ENCODE measurements around the gene MAVS. TPM values are rescaled to one million over a fixed set of nuclear protein-coding genes. Genes with fewer than 3 reads are reported as not detected.
"Not testable (repeated sequence)": the region's sequence is repeated elsewhere in the genome, so short reads cannot be mapped to it uniquely, and the experiment has no call there.

The MAVS gene
- total RNA-seq, 1 donor from 2014 or later: 14.6 TPM

DNA sequence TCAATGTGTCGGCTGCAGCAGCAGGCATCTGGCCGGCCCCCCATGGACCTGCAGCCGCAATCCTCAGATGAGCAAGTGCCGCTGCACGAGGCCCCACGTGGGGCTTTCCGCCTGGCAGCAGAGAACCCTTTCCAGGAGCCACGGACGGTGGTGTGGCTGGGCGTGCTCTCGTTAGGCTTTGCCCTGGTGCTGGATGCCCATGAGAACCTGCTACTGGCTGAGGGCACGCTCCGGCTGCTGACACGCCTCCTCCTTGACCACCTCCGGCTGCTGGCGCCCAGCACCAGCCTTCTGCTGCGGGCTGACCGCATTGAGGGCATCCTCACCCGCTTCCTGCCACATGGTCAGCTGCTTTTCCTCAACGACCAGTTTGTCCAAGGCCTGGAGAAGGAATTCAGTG, 22.8 kb upstream of the MAVS start:
- Histone ChIP-seq H3K27ac (ENCODE audit: low read depth, low read length) (no peak overlapping the region), H3K9ac (ENCODE audit: low read depth in 1 of 3, low read length in 3 of 3) (no peak overlapping the region), H3K4me3 (ENCODE audit: low read length in 3 of 3) (no peak overlapping the region), H3K27me3 (ENCODE audit: control insufficient read depth in 3 of 3, insufficient read depth in 3 of 3, low read length in 3 of 3) (no peaks in the 10 kb centered on the region), H3K36me3 (ENCODE audit: control insufficient read depth in 3 of 3, insufficient read depth in 3 of 3, low read length in 3 of 3) (peaks cover 39 to 58% (median 58%) of the 10 kb centered on the region in 3 donors), H3K4me1 (ENCODE audit: control insufficient read depth in 3 of 3, insufficient read depth in 3 of 3, low read length in 3 of 3) (peaks cover 11 to 19% (median 18%) of the 10 kb centered on the region in 3 donors), H3K9me3 (ENCODE audit: control insufficient read depth in 3 of 3, low read length in 3 of 3) (peaks cover 0 to 3% (median 0%) of the 10 kb centered on the region in 3 donors)

DNA sequence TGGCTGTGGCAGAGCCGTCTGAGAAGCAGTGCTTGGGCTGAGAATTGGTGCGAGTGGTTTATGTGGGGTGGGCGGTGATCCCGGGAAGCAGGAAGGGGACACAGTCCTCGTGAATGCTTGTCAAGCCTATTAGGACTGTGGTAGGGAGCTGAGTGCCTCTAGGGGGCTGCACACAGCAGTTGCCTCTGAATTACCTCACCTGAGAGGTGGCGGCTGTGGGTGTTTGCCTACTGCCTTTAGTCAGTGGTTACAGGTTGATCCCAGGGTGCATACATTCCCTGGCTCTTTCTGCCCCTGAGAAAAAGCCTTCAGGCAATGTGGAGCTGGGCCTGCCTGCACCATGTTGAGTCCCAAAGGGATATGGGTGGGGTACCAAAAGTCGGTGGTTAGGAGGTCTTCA, 21.1 kb upstream of the MAVS start:
- no peak overlapping the region for H3K27ac ChIP-seq (ENCODE audit: low read depth, low read length)
- H3K9me3 ChIP-seq (ENCODE audit: control insufficient read depth in 3 of 3, low read length in 3 of 3): peaks cover 0 to 3% (median 0%) of the 10 kb centered on the region in 3 donors
- H3K36me3 ChIP-seq (ENCODE audit: control insufficient read depth in 3 of 3, insufficient read depth in 3 of 3, low read length in 3 of 3): peaks cover 39 to 58% (median 58%) of the 10 kb centered on the region in 3 donors
- H3K4me1 ChIP-seq (ENCODE audit: control insufficient read depth in 3 of 3, insufficient read depth in 3 of 3, low read length in 3 of 3): peaks cover 4 to 9% (median 8%) of the 10 kb centered on the region in 3 donors
- no peak overlapping the region for H3K4me3 ChIP-seq (ENCODE audit: low read length in 3 of 3)
- H3K27me3 ChIP-seq (ENCODE audit: control insufficient read depth in 3 of 3, insufficient read depth in 3 of 3, low read length in 3 of 3): no peaks in the 10 kb centered on the region
- H3K9ac ChIP-seq (ENCODE audit: low read depth in 1 of 3, low read length in 3 of 3): no peak overlapping the region

DNA sequence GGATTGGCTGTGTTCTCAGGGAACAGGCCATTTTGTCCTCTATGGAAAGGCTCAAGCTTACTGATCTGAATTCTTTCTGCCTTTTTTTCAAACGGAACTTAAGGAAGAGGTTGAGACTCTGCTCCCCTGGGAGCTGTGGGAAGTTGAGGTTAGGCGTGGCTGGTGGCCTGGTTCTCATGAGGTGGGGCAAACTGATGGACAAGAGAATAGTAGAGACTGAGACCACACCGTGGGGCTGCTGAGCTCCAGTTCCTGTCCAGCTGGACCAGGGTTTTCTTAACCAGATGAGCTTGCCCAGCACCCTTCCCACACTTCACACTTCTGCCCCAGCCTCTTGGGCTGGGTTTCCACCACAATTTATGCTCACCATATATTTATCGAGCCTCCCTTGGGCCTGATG, 20.2 kb upstream of the MAVS start:
- Histone ChIP-seq H3K27ac (ENCODE audit: low read depth, low read length) (no peak overlapping the region), H3K4me1 (ENCODE audit: control insufficient read depth in 3 of 3, insufficient read depth in 3 of 3, low read length in 3 of 3) (peaks cover 1 to 6% (median 2%) of the 10 kb centered on the region in 3 donors), H3K4me3 (ENCODE audit: low read length in 3 of 3) (no peak overlapping the region), H3K9me3 (ENCODE audit: control insufficient read depth in 3 of 3, low read length in 3 of 3) (peaks cover 0 to 3% (median 0%) of the 10 kb centered on the region in 3 donors), H3K9ac (ENCODE audit: low read depth in 1 of 3, low read length in 3 of 3) (no peak overlapping the region), H3K36me3 (ENCODE audit: control insufficient read depth in 3 of 3, insufficient read depth in 3 of 3, low read length in 3 of 3) (peaks cover 39 to 58% (median 58%) of the 10 kb centered on the region in 3 donors), H3K27me3 (ENCODE audit: control insufficient read depth in 3 of 3, insufficient read depth in 3 of 3, low read length in 3 of 3) (no peaks in the 10 kb centered on the region)

DNA sequence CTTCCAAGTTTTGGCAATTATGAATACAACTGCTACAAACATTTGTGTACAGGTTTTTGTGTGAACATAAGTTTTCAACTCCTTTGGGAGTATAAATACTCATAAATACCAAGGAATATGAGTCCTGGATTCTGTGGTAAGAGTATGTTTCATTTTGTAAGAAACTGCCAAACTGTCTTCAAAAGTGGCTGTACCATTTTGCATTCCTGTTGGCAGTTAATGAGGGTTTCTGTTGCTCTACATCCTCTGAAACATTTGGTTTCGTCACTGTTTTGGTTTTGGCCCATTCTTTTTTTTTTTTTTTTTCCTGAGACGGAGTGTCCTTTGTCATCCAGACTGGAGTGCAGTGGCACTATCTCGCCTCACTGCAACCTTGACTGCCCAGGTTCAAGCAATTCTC, 17.8 kb upstream of the MAVS start:
- Histone ChIP-seq H3K27me3 (ENCODE audit: control insufficient read depth in 3 of 3, insufficient read depth in 3 of 3, low read length in 3 of 3) (no peaks in the 10 kb centered on the region), H3K27ac (ENCODE audit: low read depth, low read length) (no peak overlapping the region), H3K9me3 (ENCODE audit: control insufficient read depth in 3 of 3, low read length in 3 of 3) (no peaks in the 10 kb centered on the region), H3K9ac (ENCODE audit: low read depth in 1 of 3, low read length in 3 of 3) (no peak overlapping the region), H3K4me3 (ENCODE audit: low read length in 3 of 3) (no peak overlapping the region), H3K4me1 (ENCODE audit: control insufficient read depth in 3 of 3, insufficient read depth in 3 of 3, low read length in 3 of 3) (peaks cover 0 to 5% (median 0%) of the 10 kb centered on the region in 3 donors), H3K36me3 (ENCODE audit: control insufficient read depth in 3 of 3, insufficient read depth in 3 of 3, low read length in 3 of 3) (peaks cover 20 to 41% (median 40%) of the 10 kb centered on the region in 3 donors)

DNA sequence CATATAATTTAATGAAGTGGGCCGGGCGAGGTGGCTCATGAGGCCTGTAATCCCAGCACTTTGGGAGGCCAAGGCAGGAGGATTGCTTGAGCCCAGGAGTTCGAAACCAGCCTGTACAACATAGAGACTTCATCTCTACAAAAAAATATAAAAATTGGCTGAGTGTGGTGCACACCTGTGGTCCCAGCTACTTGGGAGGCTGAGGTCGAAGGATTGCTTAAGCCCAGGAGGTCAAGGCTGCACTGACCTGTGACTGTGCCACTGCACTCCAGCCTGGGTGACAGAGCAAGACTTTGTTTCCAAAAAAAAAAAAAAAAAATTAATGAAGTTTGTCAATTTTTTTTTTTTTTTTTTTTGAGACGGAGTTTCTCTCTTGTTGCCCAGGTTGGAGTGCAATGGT, 16.7 kb upstream of the MAVS start:
- peaks cover 12 to 32% (median 29%) of the 10 kb centered on the region in 3 donors for H3K36me3 ChIP-seq (ENCODE audit: control insufficient read depth in 3 of 3, insufficient read depth in 3 of 3, low read length in 3 of 3)
- H3K4me1 ChIP-seq (ENCODE audit: control insufficient read depth in 3 of 3, insufficient read depth in 3 of 3, low read length in 3 of 3); H3K9ac ChIP-seq (ENCODE audit: low read depth in 1 of 3, low read length in 3 of 3); H3K27ac ChIP-seq (ENCODE audit: low read depth, low read length); H3K4me3 ChIP-seq (ENCODE audit: low read length in 3 of 3); H3K27me3 ChIP-seq (ENCODE audit: control insufficient read depth in 3 of 3, insufficient read depth in 3 of 3, low read length in 3 of 3); H3K9me3 ChIP-seq (ENCODE audit: control insufficient read depth in 3 of 3, low read length in 3 of 3): not testable (repeated sequence)

DNA sequence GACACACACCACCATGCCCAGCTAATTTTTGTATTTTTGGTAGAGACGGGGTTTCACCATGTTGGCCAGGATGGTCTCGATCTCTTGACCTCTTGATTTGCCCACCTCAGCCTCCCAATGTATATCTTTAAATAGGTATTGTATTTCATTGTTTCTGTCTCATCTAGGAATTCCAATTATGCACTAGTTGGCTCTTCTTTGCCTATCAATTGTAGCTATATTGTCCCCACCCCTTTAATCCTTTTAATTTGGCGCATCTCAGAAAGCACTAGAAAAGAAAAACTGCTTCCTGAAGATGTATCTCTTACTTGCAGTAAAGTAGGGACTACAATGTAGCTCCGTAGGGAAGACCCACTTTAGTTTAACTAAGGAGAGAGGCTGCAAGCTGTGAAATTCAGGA, 10.5 kb upstream of the MAVS start:
- no peak overlapping the region for H3K27ac ChIP-seq (ENCODE audit: low read depth, low read length)
- no peak overlapping the region for H3K9ac ChIP-seq (ENCODE audit: low read depth in 1 of 3, low read length in 3 of 3)
- no peaks in the 10 kb centered on the region for H3K27me3 ChIP-seq (ENCODE audit: control insufficient read depth in 3 of 3, insufficient read depth in 3 of 3, low read length in 3 of 3)
- H3K36me3 ChIP-seq (ENCODE audit: control insufficient read depth in 3 of 3, insufficient read depth in 3 of 3, low read length in 3 of 3): peaks cover 0 to 4% (median 3%) of the 10 kb centered on the region in 3 donors
- H3K4me1 ChIP-seq (ENCODE audit: control insufficient read depth in 3 of 3, insufficient read depth in 3 of 3, low read length in 3 of 3): no peaks in the 10 kb centered on the region
- no peaks in the 10 kb centered on the region for H3K9me3 ChIP-seq (ENCODE audit: control insufficient read depth in 3 of 3, low read length in 3 of 3)
- H3K4me3 ChIP-seq (ENCODE audit: low read length in 3 of 3): no peak overlapping the region

DNA sequence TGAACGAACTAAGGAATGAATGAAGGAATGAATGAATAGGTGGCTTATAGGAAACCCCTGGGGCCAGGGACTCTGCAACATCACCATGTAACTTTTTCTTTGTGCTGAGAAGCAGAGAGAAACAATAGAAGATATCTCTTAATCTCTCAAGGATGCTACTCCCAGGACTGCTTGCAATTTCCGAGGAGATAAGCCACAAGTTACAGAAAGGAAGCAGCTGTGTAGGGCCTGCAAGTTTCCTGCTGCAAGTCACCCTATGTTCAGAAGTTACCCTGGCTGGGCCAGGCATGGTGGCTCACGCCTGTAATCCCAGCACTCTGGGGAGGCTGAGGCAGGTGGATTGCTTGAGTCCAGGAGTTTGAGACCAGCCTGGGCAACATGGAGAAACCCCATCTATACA, 7.3 kb upstream of the MAVS start:
- Histone ChIP-seq H3K4me3 (ENCODE audit: low read length in 3 of 3) (no peak overlapping the region), H3K4me1 (ENCODE audit: control insufficient read depth in 3 of 3, insufficient read depth in 3 of 3, low read length in 3 of 3) (no peaks in the 10 kb centered on the region), H3K9me3 (ENCODE audit: control insufficient read depth in 3 of 3, low read length in 3 of 3) (no peaks in the 10 kb centered on the region), H3K27me3 (ENCODE audit: control insufficient read depth in 3 of 3, insufficient read depth in 3 of 3, low read length in 3 of 3) (no peaks in the 10 kb centered on the region), H3K27ac (ENCODE audit: low read depth, low read length) (no peak overlapping the region), H3K36me3 (ENCODE audit: control insufficient read depth in 3 of 3, insufficient read depth in 3 of 3, low read length in 3 of 3) (peaks cover 0 to 4% (median 3%) of the 10 kb centered on the region in 3 donors), H3K9ac (ENCODE audit: low read depth in 1 of 3, low read length in 3 of 3) (no peak overlapping the region)

DNA sequence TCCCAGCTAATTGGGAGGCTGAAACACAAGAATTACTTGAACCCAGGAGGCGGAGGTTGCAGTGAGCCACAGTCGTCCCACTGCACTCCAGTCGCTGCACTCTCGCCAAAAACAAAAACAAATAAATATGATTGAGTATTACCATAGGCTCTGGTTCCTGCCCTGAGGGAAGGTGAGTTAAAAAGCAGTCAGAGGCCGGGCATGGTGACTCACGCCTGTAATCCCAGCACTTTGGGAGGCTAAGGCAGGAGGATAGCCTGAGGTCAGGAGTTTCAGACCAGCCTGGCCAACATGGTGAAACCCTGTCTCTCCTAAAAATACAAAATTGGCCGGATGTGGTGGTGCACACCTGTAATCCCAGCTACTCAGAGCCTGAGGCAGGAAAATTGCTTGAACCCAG, 6.4 kb upstream of the MAVS start:
- H3K9ac ChIP-seq (ENCODE audit: low read depth in 1 of 3, low read length in 3 of 3); H3K9me3 ChIP-seq (ENCODE audit: control insufficient read depth in 3 of 3, low read length in 3 of 3); H3K4me1 ChIP-seq (ENCODE audit: control insufficient read depth in 3 of 3, insufficient read depth in 3 of 3, low read length in 3 of 3); H3K4me3 ChIP-seq (ENCODE audit: low read length in 3 of 3); H3K27me3 ChIP-seq (ENCODE audit: control insufficient read depth in 3 of 3, insufficient read depth in 3 of 3, low read length in 3 of 3); H3K27ac ChIP-seq (ENCODE audit: low read depth, low read length); H3K36me3 ChIP-seq (ENCODE audit: control insufficient read depth in 3 of 3, insufficient read depth in 3 of 3, low read length in 3 of 3): not testable (repeated sequence)

DNA sequence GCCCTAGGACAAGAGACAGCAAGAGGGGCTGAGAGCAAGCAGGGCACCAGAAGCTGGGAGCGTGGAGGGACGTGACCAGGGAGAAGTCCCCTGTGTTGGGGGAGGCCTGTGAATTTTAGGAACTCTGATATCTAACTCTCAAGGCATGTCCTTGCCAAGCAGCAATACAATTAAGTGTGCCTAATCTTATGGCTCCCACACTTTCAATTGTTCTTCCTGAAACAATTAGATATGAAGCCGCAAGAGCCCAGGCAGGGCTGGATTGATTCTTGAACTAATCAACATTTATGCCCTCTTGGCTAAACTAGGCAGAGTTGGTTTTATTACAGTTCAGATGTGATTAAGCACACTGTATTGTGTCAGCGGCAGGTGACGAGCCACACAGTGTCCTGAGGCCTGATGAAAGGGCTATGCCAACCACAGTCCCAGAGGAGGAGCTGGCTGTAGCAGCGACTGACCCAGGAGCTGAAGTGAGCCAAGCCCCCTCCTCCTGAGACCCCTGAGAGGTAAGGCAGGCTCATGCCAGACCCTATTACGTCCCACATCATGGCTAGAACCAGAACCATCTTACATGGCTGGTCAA, 4.2 kb upstream of the MAVS start:
- Histone ChIP-seq H3K9me3 (ENCODE audit: control insufficient read depth in 3 of 3, low read length in 3 of 3) (no peaks in the 10 kb centered on the region), H3K36me3 (ENCODE audit: control insufficient read depth in 3 of 3, insufficient read depth in 3 of 3, low read length in 3 of 3) (no peaks in the 10 kb centered on the region), H3K4me1 (ENCODE audit: control insufficient read depth in 3 of 3, insufficient read depth in 3 of 3, low read length in 3 of 3) (peaks cover 2 to 10% (median 9%) of the 10 kb centered on the region in 3 donors), H3K9ac (ENCODE audit: low read depth in 1 of 3, low read length in 3 of 3) (peak overlapping the region in 1 of 3 donors; percentile 10), H3K4me3 (ENCODE audit: low read length in 3 of 3) (no peak overlapping the region), H3K27me3 (ENCODE audit: control insufficient read depth in 3 of 3, insufficient read depth in 3 of 3, low read length in 3 of 3) (no peaks in the 10 kb centered on the region), H3K27ac (ENCODE audit: low read depth, low read length) (no peak overlapping the region)

DNA sequence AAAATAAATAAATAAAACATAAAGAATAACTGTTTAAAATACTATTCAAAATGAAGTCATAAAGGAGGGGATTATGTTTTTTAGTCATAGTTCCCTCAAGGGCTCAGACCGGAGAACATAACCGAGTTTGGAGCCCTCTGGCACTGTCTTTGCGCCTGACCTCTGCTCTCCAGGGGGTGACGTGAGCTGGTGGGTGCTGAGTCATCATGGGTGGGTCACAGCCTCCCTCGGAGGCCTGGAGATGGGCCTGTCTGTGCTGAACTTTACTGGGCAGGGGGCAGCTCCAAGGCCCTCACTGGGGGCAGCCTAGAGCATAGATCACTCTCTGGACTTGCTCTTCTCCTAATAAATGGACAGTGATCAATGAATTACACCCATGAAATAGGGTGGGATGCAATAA, 3.1 kb upstream of the MAVS start:
- Histone ChIP-seq H3K9ac (ENCODE audit: low read depth in 1 of 3, low read length in 3 of 3) (no peak overlapping the region), H3K27me3 (ENCODE audit: control insufficient read depth in 3 of 3, insufficient read depth in 3 of 3, low read length in 3 of 3) (no peaks in the 10 kb centered on the region), H3K4me3 (ENCODE audit: low read length in 3 of 3) (no peak overlapping the region), H3K27ac (ENCODE audit: low read depth, low read length) (no peak overlapping the region), H3K4me1 (ENCODE audit: control insufficient read depth in 3 of 3, insufficient read depth in 3 of 3, low read length in 3 of 3) (peaks cover 10 to 20% (median 16%) of the 10 kb centered on the region in 3 donors), H3K9me3 (ENCODE audit: control insufficient read depth in 3 of 3, low read length in 3 of 3) (no peaks in the 10 kb centered on the region), H3K36me3 (ENCODE audit: control insufficient read depth in 3 of 3, insufficient read depth in 3 of 3, low read length in 3 of 3) (peaks cover 0 to 2% (median 0%) of the 10 kb centered on the region in 3 donors)

All from skeletal muscle tissue (tissue), 4 donors.